ENCODE measurements around the gene ZNF502. TPM values are rescaled to one million over a fixed set of nuclear protein-coding genes. Genes with fewer than 3 reads are reported as not detected.

ZNF502 gene
- total RNA-seq, 1 experiment from 2014 or later: 3.6 TPM

DNA sequence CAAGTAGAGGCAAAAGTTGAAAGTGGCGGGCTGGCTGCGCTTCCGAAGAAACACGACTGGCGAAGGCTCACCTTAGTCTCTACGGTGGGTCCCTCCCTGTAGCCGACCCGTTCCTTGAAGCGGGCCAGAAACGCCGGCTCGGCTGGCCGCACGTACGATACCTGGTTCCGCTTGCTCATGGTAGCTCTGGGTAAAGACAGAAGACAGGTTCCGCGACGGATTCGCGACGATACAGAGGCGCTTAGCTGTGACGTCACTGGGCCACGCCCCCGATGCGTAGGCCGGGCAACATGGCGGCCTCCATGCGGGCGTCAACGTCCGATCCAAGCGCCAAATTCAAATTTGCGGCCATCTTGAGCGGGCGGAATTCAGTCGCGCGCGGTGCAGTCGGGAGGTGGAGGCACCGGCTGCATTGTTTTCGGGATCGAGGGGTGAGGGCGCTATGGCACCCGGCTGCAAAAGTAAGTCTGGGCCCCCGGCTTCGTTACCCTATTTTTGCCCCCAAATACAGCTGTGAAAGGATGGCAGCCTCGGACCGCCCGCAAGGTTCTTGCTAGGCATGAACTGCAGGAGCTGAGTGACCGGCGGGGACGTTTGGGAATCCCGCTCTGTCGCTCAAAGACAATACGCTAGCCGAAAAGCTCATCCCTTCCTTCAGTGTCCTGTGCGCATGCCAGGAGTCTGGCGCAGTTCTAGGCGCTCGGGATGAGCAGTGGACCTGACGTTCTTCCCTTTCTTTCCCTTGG lies 49.1 kb downstream of the ZNF502 start, which contains the start of the genes KIAA1143 and KIF15:
Gene KIAA1143 (minus strand): TSS at position 196 of the 746 bp plus-strand sequence. CDS start 17 bp downstream, at position 179.
Gene KIF15 (plus strand): TSS at position 371 of the 746 bp plus-strand sequence. CDS start 72 bp downstream, at position 443.
- peak within 1 kb of the TSS; percentile 95 for H3K27ac Mint-ChIP-seq
- H3K27me3 Mint-ChIP-seq (ENCODE audit: low read depth): no peaks in the 10 kb centered on the region; the same call in 1 of the 2 replicates
- POLR2A ChIA-PET: interaction anchor here (0.6 to 1.8 kb wide), 8 partner anchors 32 to 1781 kb away, joined by 3 to 10 read pairs (median 4); partner anchors contain the start of genes EXOSC7, TCAIM, ZDHHC3 and ZNF501
- H3K4me3 Mint-ChIP-seq: peak within 1 kb of the TSS; percentile 90
- peaks cover 16% of the 10 kb centered on the region for H3K4me1 Mint-ChIP-seq
- ATAC-seq (peak; percentile 93), DNase-seq (ENCODE audit: low spot score) (peak; percentile 98)
- peaks cover 32% of the 10 kb centered on the region for H3K9me3 Mint-ChIP-seq
- peaks cover 56% of the 10 kb centered on the region for H3K36me3 Mint-ChIP-seq
- CTCF ChIA-PET: interaction anchor here (0.8 to 2.0 kb wide), 4 partner anchors 14 to 229 kb away, joined by 3 to 6 read pairs (median 4); no protein-coding TSS in a partner anchor
- TF ChIP-seq, protein P1, sequence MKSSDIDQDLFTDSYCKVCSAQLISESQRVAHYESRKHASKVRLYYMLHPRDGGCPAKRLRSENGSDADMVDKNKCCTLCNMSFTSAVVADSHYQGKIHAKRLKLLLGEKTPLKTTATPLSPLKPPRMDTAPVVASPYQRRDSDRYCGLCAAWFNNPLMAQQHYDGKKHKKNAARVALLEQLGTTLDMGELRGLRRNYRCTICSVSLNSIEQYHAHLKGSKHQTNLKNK (CRISPR knock-in tag; IDR thresholded peaks at IDR 0.05): 0 out of 2 replicates have a peak, but pooled peaks have one; percentile 54
- TF ChIP-seq, protein P2, sequence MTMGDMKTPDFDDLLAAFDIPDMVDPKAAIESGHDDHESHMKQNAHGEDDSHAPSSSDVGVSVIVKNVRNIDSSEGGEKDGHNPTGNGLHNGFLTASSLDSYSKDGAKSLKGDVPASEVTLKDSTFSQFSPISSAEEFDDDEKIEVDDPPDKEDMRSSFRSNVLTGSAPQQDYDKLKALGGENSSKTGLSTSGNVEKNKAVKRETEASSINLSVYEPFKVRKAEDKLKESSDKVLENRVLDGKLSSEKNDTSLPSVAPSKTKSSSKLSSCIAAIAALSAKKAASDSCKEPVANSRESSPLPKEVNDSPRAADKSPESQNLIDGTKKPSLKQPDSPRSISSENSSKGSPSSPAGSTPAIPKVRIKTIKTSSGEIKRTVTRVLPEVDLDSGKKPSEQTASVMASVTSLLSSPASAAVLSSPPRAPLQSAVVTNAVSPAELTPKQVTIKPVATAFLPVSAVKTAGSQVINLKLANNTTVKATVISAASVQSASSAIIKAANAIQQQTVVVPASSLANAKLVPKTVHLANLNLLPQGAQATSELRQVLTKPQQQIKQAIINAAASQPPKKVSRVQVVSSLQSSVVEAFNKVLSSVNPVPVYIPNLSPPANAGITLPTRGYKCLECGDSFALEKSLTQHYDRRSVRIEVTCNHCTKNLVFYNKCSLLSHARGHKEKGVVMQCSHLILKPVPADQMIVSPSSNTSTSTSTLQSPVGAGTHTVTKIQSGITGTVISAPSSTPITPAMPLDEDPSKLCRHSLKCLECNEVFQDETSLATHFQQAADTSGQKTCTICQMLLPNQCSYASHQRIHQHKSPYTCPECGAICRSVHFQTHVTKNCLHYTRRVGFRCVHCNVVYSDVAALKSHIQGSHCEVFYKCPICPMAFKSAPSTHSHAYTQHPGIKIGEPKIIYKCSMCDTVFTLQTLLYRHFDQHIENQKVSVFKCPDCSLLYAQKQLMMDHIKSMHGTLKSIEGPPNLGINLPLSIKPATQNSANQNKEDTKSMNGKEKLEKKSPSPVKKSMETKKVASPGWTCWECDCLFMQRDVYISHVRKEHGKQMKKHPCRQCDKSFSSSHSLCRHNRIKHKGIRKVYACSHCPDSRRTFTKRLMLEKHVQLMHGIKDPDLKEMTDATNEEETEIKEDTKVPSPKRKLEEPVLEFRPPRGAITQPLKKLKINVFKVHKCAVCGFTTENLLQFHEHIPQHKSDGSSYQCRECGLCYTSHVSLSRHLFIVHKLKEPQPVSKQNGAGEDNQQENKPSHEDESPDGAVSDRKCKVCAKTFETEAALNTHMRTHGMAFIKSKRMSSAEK (CRISPR knock-in tag; IDR thresholded peaks at IDR 0.05; ENCODE audit: borderline replicate concordance): no peak
- no peak for TF ChIP-seq NR2C2 (CRISPR knock-in tag; IDR thresholded peaks at IDR 0.05)
- TF ChIP-seq, protein P3, sequence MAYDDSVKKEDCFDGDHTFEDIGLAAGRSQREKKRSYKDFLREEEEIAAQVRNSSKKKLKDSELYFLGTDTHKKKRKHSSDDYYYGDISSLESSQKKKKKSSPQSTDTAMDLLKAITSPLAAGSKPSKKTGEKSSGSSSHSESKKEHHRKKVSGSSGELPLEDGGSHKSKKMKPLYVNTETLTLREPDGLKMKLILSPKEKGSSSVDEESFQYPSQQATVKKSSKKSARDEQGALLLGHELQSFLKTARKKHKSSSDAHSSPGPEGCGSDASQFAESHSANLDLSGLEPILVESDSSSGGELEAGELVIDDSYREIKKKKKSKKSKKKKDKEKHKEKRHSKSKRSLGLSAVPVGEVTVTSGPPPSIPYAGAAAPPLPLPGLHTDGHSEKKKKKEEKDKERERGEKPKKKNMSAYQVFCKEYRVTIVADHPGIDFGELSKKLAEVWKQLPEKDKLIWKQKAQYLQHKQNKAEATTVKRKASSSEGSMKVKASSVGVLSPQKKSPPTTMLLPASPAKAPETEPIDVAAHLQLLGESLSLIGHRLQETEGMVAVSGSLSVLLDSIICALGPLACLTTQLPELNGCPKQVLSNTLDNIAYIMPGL (CRISPR knock-in tag; IDR thresholded peaks at IDR 0.05): peak; percentile 95
- TF ChIP-seq, protein P4, sequence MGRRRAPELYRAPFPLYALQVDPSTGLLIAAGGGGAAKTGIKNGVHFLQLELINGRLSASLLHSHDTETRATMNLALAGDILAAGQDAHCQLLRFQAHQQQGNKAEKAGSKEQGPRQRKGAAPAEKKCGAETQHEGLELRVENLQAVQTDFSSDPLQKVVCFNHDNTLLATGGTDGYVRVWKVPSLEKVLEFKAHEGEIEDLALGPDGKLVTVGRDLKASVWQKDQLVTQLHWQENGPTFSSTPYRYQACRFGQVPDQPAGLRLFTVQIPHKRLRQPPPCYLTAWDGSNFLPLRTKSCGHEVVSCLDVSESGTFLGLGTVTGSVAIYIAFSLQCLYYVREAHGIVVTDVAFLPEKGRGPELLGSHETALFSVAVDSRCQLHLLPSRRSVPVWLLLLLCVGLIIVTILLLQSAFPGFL (CRISPR knock-in tag; IDR thresholded peaks at IDR 0.05; ENCODE audit: borderline replicate concordance): no peak
- TF ChIP-seq, protein P5, sequence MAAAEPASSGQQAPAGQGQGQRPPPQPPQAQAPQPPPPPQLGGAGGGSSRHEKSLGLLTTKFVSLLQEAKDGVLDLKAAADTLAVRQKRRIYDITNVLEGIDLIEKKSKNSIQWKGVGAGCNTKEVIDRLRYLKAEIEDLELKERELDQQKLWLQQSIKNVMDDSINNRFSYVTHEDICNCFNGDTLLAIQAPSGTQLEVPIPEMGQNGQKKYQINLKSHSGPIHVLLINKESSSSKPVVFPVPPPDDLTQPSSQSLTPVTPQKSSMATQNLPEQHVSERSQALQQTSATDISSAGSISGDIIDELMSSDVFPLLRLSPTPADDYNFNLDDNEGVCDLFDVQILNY (CRISPR knock-in tag; IDR thresholded peaks at IDR 0.05): peak; percentile 97
- TF ChIP-seq, protein P6, sequence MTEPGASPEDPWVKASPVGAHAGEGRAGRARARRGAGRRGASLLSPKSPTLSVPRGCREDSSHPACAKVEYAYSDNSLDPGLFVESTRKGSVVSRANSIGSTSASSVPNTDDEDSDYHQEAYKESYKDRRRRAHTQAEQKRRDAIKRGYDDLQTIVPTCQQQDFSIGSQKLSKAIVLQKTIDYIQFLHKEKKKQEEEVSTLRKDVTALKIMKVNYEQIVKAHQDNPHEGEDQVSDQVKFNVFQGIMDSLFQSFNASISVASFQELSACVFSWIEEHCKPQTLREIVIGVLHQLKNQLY (CRISPR knock-in tag; IDR thresholded peaks at IDR 0.05): 0 out of 2 replicates have a peak, but pooled peaks have one; percentile 46
- TF ChIP-seq, protein P7, sequence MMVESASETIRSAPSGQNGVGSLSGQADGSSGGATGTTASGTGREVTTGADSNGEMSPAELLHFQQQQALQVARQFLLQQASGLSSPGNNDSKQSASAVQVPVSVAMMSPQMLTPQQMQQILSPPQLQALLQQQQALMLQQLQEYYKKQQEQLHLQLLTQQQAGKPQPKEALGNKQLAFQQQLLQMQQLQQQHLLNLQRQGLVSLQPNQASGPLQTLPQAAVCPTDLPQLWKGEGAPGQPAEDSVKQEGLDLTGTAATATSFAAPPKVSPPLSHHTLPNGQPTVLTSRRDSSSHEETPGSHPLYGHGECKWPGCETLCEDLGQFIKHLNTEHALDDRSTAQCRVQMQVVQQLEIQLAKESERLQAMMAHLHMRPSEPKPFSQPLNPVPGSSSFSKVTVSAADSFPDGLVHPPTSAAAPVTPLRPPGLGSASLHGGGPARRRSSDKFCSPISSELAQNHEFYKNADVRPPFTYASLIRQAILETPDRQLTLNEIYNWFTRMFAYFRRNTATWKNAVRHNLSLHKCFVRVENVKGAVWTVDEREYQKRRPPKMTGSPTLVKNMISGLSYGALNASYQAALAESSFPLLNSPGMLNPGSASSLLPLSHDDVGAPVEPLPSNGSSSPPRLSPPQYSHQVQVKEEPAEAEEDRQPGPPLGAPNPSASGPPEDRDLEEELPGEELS (CRISPR knock-in tag; IDR thresholded peaks at IDR 0.05): peak; percentile 73
- TF ChIP-seq, protein P8, sequence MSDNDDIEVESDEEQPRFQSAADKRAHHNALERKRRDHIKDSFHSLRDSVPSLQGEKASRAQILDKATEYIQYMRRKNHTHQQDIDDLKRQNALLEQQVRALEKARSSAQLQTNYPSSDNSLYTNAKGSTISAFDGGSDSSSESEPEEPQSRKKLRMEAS (CRISPR knock-in tag; IDR thresholded peaks at IDR 0.05): peak; percentile 91
- TF ChIP-seq, protein P9, sequence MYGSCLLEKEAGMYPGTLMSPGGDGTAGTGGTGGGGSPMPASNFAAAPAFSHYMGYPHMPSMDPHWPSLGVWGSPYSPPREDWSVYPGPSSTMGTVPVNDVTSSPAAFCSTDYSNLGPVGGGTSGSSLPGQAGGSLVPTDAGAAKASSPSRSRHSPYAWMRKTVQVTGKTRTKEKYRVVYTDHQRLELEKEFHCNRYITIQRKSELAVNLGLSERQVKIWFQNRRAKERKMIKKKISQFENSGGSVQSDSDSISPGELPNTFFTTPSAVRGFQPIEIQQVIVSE (CRISPR knock-in tag; IDR thresholded peaks at IDR 0.05; ENCODE audit: borderline replicate concordance): no peak
- TF ChIP-seq MYBL2 (CRISPR knock-in tag; IDR thresholded peaks at IDR 0.05): peak; percentile 99
- TF ChIP-seq ETV6 (CRISPR knock-in tag; IDR thresholded peaks at IDR 0.05): peak; percentile 42; the same call in 1 of the 2 replicates
- TF ChIP-seq ATF1 (CRISPR knock-in tag; IDR thresholded peaks at IDR 0.05): 0 out of 2 replicates have a peak, but pooled peaks have one; percentile 40
- peak; percentile 94; the same call in 1 of the 2 replicates for TF ChIP-seq KAT7 (CRISPR knock-in tag; IDR thresholded peaks at IDR 0.05; ENCODE audit: borderline replicate concordance)
- TF ChIP-seq SMAD3 (CRISPR knock-in tag; IDR thresholded peaks at IDR 0.05; ENCODE audit: borderline replicate concordance): peak; percentile 61; the same call in 1 of the 2 replicates
- 0 out of 2 replicates have a peak, but pooled peaks have one; percentile 24 for TF ChIP-seq ZNF317 (CRISPR knock-in tag; IDR thresholded peaks at IDR 0.05; ENCODE audit: borderline replicate concordance, low read depth)
- peak; percentile 98 for TF ChIP-seq CREM (CRISPR knock-in tag; IDR thresholded peaks at IDR 0.05)
- TF ChIP-seq, protein P10, sequence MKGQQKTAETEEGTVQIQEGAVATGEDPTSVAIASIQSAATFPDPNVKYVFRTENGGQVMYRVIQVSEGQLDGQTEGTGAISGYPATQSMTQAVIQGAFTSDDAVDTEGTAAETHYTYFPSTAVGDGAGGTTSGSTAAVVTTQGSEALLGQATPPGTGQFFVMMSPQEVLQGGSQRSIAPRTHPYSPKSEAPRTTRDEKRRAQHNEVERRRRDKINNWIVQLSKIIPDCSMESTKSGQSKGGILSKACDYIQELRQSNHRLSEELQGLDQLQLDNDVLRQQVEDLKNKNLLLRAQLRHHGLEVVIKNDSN (CRISPR knock-in tag; IDR thresholded peaks at IDR 0.05): peak; percentile 36
- TF ChIP-seq TEAD1 (CRISPR knock-in tag; IDR thresholded peaks at IDR 0.05): peak; percentile 77
- TF ChIP-seq, protein P11, sequence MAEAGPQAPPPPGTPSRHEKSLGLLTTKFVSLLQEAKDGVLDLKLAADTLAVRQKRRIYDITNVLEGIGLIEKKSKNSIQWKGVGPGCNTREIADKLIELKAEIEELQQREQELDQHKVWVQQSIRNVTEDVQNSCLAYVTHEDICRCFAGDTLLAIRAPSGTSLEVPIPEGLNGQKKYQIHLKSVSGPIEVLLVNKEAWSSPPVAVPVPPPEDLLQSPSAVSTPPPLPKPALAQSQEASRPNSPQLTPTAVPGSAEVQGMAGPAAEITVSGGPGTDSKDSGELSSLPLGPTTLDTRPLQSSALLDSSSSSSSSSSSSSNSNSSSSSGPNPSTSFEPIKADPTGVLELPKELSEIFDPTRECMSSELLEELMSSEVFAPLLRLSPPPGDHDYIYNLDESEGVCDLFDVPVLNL (CRISPR knock-in tag; IDR thresholded peaks at IDR 0.05; ENCODE audit: borderline replicate concordance, low read depth): peak; percentile 99

Data from WTC11 (cell line).